H1 (cell line): ENCODE measurements around the gene MXD1. TPM values are rescaled to one million over a fixed set of nuclear protein-coding genes. Genes with fewer than 3 reads are reported as not detected.

Experiments used
- polyA plus RNA-seq, 7 experiments: library from polyadenylated mRNA; depleted of rRNA in 3 of 7; stranded (reverse) in 5 of 7; unstranded in 2 of 7; fragments of >200 nt in 5 of 7; fragments of 200-250 nt in 2 of 7; gene quantifications; 1 replicate in 5 of 7; 2 replicates in 1 of 7; 4 replicates in 1 of 7; pipeline versions ENCODE4 v1.2.1 to v1.2.3, GENCODE V29; 2011 to 2013; ENCODE audit warnings: missing spikeins in 2 of 7, mixed read lengths in 2 of 7
- total RNA-seq: library from RNA; stranded (reverse); fragmentation: NEBNext Ultra II Directional; extraction: Animal tissue kit (Norgen Biotek cat#: 25700); gene quantifications from 2 replicates; pipeline ENCODE4 v1.2.1, GENCODE V29; 2021
- TF ChIP-seq, protein P1 (sequence below): fragments of 300-600 bp; sonication (generic); IDR thresholded peaks from 2 replicates; pipeline ENCODE4 v1.7.1; 2012; ENCODE audit warnings: low read length, moderate library complexity, mild to moderate bottlenecking, inconsistent platforms; ENCODE audit not compliant: insufficient replicate concordance

MXD1 gene
- total and polyA plus RNA-seq, 2 of the 8 experiments (the other 6 are each of a cell fraction or from before 2014, with no cell fraction given) = 1.6 to 2.6 TPM

DNA sequence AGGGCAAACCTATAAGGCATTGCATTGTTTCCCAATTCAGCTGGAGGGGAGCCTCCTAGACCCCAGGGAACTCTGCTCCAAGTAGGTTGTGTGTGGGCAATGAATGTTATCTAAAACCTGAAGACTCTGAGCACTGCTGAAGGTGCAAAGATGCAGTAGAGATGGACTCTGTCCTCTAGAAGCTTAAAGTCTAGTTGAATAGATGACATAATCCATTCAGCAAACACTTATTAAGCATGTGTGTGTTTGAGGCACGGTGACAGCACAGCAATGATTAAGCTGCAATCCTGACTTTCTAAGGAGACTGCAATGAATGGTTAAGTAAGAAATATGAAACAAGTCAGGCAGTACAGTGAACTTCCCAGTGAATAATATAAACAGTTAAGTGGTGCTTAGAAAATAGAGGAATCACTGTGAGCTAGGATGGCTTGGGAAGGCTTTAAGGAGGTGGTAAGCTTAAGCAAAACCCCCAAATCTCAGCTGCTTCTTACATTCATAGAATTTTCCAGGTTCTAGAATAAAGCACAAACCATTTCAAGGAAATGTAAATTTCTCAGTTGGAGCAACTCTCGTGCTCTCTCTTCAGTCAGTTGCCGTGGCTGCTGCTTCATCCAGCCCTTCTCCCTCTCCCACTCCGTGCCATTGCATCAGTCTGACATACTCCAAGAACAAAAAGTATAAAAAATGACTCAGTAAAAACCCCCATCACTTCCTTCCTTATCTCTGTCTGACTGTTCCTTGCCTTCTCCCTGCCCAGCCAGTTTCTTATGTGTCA is 19.1 kb downstream of the MXD1 start (continued):
- TF ChIP-seq, protein P1, sequence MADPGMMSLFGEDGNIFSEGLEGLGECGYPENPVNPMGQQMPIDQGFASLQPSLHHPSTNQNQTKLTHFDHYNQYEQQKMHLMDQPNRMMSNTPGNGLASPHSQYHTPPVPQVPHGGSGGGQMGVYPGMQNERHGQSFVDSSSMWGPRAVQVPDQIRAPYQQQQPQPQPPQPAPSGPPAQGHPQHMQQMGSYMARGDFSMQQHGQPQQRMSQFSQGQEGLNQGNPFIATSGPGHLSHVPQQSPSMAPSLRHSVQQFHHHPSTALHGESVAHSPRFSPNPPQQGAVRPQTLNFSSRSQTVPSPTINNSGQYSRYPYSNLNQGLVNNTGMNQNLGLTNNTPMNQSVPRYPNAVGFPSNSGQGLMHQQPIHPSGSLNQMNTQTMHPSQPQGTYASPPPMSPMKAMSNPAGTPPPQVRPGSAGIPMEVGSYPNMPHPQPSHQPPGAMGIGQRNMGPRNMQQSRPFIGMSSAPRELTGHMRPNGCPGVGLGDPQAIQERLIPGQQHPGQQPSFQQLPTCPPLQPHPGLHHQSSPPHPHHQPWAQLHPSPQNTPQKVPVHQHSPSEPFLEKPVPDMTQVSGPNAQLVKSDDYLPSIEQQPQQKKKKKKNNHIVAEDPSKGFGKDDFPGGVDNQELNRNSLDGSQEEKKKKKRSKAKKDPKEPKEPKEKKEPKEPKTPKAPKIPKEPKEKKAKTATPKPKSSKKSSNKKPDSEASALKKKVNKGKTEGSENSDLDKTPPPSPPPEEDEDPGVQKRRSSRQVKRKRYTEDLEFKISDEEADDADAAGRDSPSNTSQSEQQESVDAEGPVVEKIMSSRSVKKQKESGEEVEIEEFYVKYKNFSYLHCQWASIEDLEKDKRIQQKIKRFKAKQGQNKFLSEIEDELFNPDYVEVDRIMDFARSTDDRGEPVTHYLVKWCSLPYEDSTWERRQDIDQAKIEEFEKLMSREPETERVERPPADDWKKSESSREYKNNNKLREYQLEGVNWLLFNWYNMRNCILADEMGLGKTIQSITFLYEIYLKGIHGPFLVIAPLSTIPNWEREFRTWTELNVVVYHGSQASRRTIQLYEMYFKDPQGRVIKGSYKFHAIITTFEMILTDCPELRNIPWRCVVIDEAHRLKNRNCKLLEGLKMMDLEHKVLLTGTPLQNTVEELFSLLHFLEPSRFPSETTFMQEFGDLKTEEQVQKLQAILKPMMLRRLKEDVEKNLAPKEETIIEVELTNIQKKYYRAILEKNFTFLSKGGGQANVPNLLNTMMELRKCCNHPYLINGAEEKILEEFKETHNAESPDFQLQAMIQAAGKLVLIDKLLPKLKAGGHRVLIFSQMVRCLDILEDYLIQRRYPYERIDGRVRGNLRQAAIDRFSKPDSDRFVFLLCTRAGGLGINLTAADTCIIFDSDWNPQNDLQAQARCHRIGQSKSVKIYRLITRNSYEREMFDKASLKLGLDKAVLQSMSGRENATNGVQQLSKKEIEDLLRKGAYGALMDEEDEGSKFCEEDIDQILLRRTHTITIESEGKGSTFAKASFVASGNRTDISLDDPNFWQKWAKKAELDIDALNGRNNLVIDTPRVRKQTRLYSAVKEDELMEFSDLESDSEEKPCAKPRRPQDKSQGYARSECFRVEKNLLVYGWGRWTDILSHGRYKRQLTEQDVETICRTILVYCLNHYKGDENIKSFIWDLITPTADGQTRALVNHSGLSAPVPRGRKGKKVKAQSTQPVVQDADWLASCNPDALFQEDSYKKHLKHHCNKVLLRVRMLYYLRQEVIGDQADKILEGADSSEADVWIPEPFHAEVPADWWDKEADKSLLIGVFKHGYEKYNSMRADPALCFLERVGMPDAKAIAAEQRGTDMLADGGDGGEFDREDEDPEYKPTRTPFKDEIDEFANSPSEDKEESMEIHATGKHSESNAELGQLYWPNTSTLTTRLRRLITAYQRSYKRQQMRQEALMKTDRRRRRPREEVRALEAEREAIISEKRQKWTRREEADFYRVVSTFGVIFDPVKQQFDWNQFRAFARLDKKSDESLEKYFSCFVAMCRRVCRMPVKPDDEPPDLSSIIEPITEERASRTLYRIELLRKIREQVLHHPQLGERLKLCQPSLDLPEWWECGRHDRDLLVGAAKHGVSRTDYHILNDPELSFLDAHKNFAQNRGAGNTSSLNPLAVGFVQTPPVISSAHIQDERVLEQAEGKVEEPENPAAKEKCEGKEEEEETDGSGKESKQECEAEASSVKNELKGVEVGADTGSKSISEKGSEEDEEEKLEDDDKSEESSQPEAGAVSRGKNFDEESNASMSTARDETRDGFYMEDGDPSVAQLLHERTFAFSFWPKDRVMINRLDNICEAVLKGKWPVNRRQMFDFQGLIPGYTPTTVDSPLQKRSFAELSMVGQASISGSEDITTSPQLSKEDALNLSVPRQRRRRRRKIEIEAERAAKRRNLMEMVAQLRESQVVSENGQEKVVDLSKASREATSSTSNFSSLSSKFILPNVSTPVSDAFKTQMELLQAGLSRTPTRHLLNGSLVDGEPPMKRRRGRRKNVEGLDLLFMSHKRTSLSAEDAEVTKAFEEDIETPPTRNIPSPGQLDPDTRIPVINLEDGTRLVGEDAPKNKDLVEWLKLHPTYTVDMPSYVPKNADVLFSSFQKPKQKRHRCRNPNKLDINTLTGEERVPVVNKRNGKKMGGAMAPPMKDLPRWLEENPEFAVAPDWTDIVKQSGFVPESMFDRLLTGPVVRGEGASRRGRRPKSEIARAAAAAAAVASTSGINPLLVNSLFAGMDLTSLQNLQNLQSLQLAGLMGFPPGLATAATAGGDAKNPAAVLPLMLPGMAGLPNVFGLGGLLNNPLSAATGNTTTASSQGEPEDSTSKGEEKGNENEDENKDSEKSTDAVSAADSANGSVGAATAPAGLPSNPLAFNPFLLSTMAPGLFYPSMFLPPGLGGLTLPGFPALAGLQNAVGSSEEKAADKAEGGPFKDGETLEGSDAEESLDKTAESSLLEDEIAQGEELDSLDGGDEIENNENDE = no peak
- TF ChIP-seq, all 59 proteins: peak for 0
